OCI-LY7 (cell line): ENCODE results near the gene AXDND1. TPM values are rescaled to one million over a fixed set of nuclear protein-coding genes. Genes with fewer than 3 reads are reported as not detected.

Experiments used
- BruUV-seq: library from RNA; stranded (reverse); fragments of 400-500 nt; replicated peaks from 2 replicates; lab custom pipeline; 2021; lab: Mats Ljungman, UMichigan
- CTCF ChIA-PET: fragments of 300-600 bp; sonication (Branson Sonifier 250); formaldehyde crosslinking; loops from one replicate; lab custom pipeline; 2022; ENCODE audit warnings: antibody characterized with exemption; ENCODE audit not compliant: unreplicated experiment; lab: Charles Lee
- POLR2A ChIA-PET: fragments of 300-600 bp; sonication (Branson Sonifier 250); formaldehyde crosslinking; loops from one replicate; lab custom pipeline; 2022; ENCODE audit warnings: antibody characterized with exemption; lab: Charles Lee
- DNase-seq: peaks from one replicate; pipeline ENCODE4 v3.0.0-alpha.2; 2015; ENCODE audit warnings: low spot score
- H2AFZ ChIP-seq: fragments of 200-600 bp; sonication (generic), shearing (Covaris generic); 2 replicates; pipeline ENCODE4 v1.6.1; 2014; ENCODE audit warnings: mild to moderate bottlenecking, antibody characterized with exemption, low read length, moderate library complexity
- H3K27ac ChIP-seq: fragments of 200-600 bp; sonication (generic); 2 replicates; pipeline ENCODE4 v1.5.1; 2014; ENCODE audit warnings: mixed run types, low read depth, mild to moderate bottlenecking, moderate library complexity, low read length, inconsistent platforms; ENCODE audit not compliant: poor library complexity, severe bottlenecking
- H3K36me3 ChIP-seq: fragments of 200-600 bp; sonication (generic); 2 replicates; pipeline ENCODE4 v1.6.1; 2014; ENCODE audit warnings: mild to moderate bottlenecking, antibody characterized with exemption, low read length, moderate library complexity, mixed read lengths; ENCODE audit not compliant: insufficient read depth
- H3K4me1 ChIP-seq: fragments of 200-600 bp; sonication (generic); 2 replicates; pipeline ENCODE4 v1.5.1; 2014; ENCODE audit warnings: mild to moderate bottlenecking, low read length; ENCODE audit not compliant: insufficient read depth, poor library complexity, severe bottlenecking
- H3K4me2 ChIP-seq: fragments of 200-600 bp; sonication (generic); 2 replicates; pipeline ENCODE4 v1.6.1; 2014; ENCODE audit warnings: mild to moderate bottlenecking, low read length
- H3K4me3 ChIP-seq: fragments of 200-600 bp; sonication (generic); 2 replicates; pipeline ENCODE4 v1.5.1; 2014; ENCODE audit warnings: mild to moderate bottlenecking, low read depth, low read length; ENCODE audit not compliant: poor library complexity, severe bottlenecking
- H3K79me2 ChIP-seq: fragments of 200-600 bp; sonication (generic); 2 replicates; pipeline ENCODE4 v1.6.1; 2016; ENCODE audit warnings: low read depth, mild to moderate bottlenecking, low read length, moderate library complexity, mixed read lengths; ENCODE audit not compliant: insufficient read depth
- H3K9me2 ChIP-seq: fragments of 200-600 bp; sonication (generic); 2 replicates; pipeline ENCODE4 v1.6.1; 2016; ENCODE audit warnings: mild to moderate bottlenecking, low read length, mixed read lengths; ENCODE audit not compliant: insufficient read depth
- H3K9me3 ChIP-seq: fragments of 200-600 bp; sonication (generic); 2 replicates; pipeline ENCODE4 v1.6.1; 2014; ENCODE audit warnings: mild to moderate bottlenecking, mixed run types, low read length, mixed read lengths
- H4K20me1 ChIP-seq: fragments of 200-600 bp; sonication (generic); 2 replicates; pipeline ENCODE4 v1.6.1; 2014; ENCODE audit warnings: mild to moderate bottlenecking, antibody characterized with exemption, low read length, moderate library complexity, mixed read lengths; ENCODE audit not compliant: insufficient read depth
- EZH2phosphoT487 ChIP-seq: fragments of 200-600 bp; sonication (generic); IDR thresholded peaks from 2 replicates; pipeline ENCODE4 v1.6.1; 2018; ENCODE audit warnings: low read depth, borderline replicate concordance, mild to moderate bottlenecking, mixed run types, antibody characterized with exemption, low read length, moderate library complexity, mixed read lengths
- intact Hi-C: fragments of 100-400 bp; cut with micrococcal nuclease; formaldehyde crosslinking; loops from one replicate; pipeline ENCODE4 v1.10.0; 2022; ENCODE audit not compliant: unreplicated experiment
- total RNA-seq, 2 experiments: library from RNA; depleted of rRNA in 1 of 2; stranded (reverse); fragments of >200 nt in 1 of 2; shearing (Covaris generic) in 1 of 2; gene quantifications; 2 replicates each; pipeline ENCODE4 v1.2.3, GENCODE V29; 2014 to 2022
- TF ChIP-seq, protein P1 (sequence below): fragments of 200-600 bp; sonication (generic); conservative IDR thresholded peaks from 2 replicates; pipeline ENCODE4 v1.5.1; 2014; ENCODE audit warnings: mild to moderate bottlenecking, antibody characterized with exemption, low read length, moderate library complexity, mixed read lengths

AXDND1 gene
- total RNA-seq, 2 experiments from 2014 or later: 0.16 to 1.8 TPM

DNA sequence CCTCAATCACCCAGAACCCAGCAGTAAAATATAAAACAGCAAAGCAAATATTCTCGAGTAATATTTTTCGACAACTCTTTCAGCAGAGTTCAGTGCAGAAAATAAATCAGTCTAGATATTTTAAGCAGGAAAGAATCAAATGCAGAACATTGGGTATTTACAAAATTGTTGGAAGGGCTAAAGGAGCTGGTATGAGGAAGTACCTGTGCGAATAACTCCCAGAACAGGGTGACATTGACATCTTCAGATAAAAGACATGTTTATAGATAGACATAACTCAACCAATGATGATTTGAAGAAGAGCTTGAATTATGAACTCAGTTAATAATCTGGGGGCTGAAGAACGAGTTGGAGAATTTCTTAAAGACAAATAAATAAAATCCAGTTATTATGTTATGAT lies 6.4 kb downstream of the AXDND1 start:
- H3K79me2 ChIP-seq: no peaks in the 10 kb centered on the region
- BruUV-seq: no TSS peak
- no peaks in the 10 kb centered on the region for H4K20me1 ChIP-seq
- H3K9me2 ChIP-seq: no peaks in the 10 kb centered on the region
- POLR2A ChIA-PET: no interaction called here
- no peak overlapping the region for H3K4me3 ChIP-seq
- H2AFZ ChIP-seq: no peak overlapping the region
- no peak for TF ChIP-seq EZH2phosphoT487
- TF ChIP-seq, protein P1, sequence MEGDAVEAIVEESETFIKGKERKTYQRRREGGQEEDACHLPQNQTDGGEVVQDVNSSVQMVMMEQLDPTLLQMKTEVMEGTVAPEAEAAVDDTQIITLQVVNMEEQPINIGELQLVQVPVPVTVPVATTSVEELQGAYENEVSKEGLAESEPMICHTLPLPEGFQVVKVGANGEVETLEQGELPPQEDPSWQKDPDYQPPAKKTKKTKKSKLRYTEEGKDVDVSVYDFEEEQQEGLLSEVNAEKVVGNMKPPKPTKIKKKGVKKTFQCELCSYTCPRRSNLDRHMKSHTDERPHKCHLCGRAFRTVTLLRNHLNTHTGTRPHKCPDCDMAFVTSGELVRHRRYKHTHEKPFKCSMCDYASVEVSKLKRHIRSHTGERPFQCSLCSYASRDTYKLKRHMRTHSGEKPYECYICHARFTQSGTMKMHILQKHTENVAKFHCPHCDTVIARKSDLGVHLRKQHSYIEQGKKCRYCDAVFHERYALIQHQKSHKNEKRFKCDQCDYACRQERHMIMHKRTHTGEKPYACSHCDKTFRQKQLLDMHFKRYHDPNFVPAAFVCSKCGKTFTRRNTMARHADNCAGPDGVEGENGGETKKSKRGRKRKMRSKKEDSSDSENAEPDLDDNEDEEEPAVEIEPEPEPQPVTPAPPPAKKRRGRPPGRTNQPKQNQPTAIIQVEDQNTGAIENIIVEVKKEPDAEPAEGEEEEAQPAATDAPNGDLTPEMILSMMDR: no peak
- DNase-seq: no peak
- H3K4me1 ChIP-seq: no peaks in the 10 kb centered on the region
- H3K4me2 ChIP-seq: no peak overlapping the region
- intact Hi-C loops: loop anchor here (10.0 kb wide), 1 partner anchor 1057 kb away; no protein-coding TSS in a partner anchor
- H3K27ac ChIP-seq: no peak overlapping the region
- no peaks in the 10 kb centered on the region for H3K36me3 ChIP-seq
- no peaks in the 10 kb centered on the region for H3K9me3 ChIP-seq
- CTCF ChIA-PET: no interaction called here

DNA sequence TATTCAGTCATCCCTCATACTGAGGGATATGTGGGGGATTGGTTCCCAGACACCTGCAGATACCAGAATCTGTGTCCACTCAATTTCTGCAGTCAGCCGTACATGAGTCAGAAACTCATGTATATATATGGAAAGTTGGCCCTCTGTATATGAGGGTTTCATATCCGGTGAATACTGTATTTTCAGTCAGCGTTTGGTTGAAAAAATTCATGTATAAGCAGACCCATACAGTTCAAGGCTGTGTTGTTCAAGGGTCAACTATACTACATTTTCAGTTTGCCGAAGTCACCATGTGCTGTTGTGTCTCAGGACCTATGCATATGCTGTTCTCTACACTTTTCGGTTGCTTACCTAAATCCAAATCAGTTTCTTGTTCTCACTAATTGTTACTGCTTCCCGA lies 10.5 kb downstream of the AXDND1 start:
- Histone ChIP-seq H4K20me1 (no peaks in the 10 kb centered on the region), H2AFZ (no peak overlapping the region), H3K4me2 (no peak overlapping the region), H3K27ac (no peak overlapping the region), H3K36me3 (no peaks in the 10 kb centered on the region), H3K9me2 (no peaks in the 10 kb centered on the region), H3K4me1 (no peaks in the 10 kb centered on the region), H3K79me2 (no peaks in the 10 kb centered on the region), H3K9me3 (no peaks in the 10 kb centered on the region), H3K4me3 (no peak overlapping the region)
- ChIA-PET POLR2A (interaction anchor here (0.5 kb wide), 1 partner anchor 152 kb away, joined by 6 read pairs; no protein-coding TSS in a partner anchor), CTCF (no interaction called here)
- TF ChIP-seq EZH2phosphoT487: no peak
- TF ChIP-seq, protein P1: no peak
- intact Hi-C loops: loop anchor here (10.0 kb wide), 1 partner anchor 1061 kb away; no protein-coding TSS in a partner anchor
- DNase-seq: no peak
- no TSS peak for BruUV-seq

DNA sequence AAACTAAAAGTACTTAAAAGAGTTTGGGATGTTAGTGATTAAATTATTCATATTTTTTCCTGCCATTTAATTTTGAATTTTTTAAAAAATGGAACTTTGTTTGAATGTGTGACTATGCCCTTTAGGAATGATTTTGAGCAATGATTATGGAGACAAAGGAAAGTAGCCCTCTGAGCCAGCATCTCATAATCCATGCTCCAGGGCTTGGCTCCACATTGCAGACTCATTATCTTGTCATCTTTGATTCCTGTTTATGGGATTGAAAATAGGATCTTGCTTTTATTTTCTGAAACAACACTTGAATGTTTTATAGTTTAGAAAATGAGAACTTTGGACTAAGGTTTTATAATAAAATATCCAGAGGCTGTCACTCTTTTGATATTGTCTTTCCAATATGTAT lies 14.5 kb downstream of the AXDND1 start:
- no peaks in the 10 kb centered on the region for H3K36me3 ChIP-seq
- no peak overlapping the region for H3K27ac ChIP-seq
- no peaks in the 10 kb centered on the region for H3K4me1 ChIP-seq
- H3K4me3 ChIP-seq: no peak overlapping the region
- no TSS peak for BruUV-seq
- ChIA-PET CTCF (no interaction called here), POLR2A (no interaction called here)
- intact Hi-C loops: no loop called here
- H4K20me1 ChIP-seq: no peaks in the 10 kb centered on the region
- no peak for TF ChIP-seq EZH2phosphoT487
- TF ChIP-seq, protein P1: no peak
- H2AFZ ChIP-seq: no peak overlapping the region
- H3K4me2 ChIP-seq: no peak overlapping the region
- no peak for DNase-seq
- no peaks in the 10 kb centered on the region for H3K9me2 ChIP-seq
- H3K9me3 ChIP-seq: no peaks in the 10 kb centered on the region
- no peaks in the 10 kb centered on the region for H3K79me2 ChIP-seq
